NCI-H1417 treated with DMSO at 0.1 percent for 48 hours (cell line): Measurements from ENCODE around the gene FAM120B.
A peak's percentile ranks its signal among the peaks of the same experiment; 100 is the strongest.

Experiments used
- DNase-seq: peaks from one replicate; lab custom pipeline; 2025; lab: John Stamatoyannopoulos, UW

Gene FAM120B

GRCh38 chr6:170272341-170273065 is 34.1 kb upstream of the FAM120B start:
- DNase-seq, result no peak

GRCh38 chr6:170273191-170273590 is 33.4 kb upstream of the FAM120B start:
- no peak for DNase-seq

GRCh38 chr6:170273681-170274080 is 32.9 kb upstream of the FAM120B start:
- no peak for DNase-seq

GRCh38 chr6:170274713-170275560 is 31.6 kb upstream of the FAM120B start:
- DNase-seq, result no peak

- no peak for DNase-seq
Measured at GRCh38 chr6:170276369-170277057, 30.0 kb upstream of the FAM120B start.

GRCh38 chr6:170277893-170278742 is 28.4 kb upstream of the FAM120B start:
- no peak for DNase-seq

- no peak for DNase-seq
Measured at GRCh38 chr6:170278743-170279094, 27.8 kb upstream of the FAM120B start.

- no peak for DNase-seq
Measured at GRCh38 chr6:170279426-170279825, 27.1 kb upstream of the FAM120B start.

- DNase-seq, result peak; percentile 59
Measured at GRCh38 chr6:170279977-170280688, 26.4 kb upstream of the FAM120B start.

GRCh38 chr6:170280689-170281045 is 25.9 kb upstream of the FAM120B start:
- DNase-seq, result no peak

- no peak for DNase-seq
Measured at GRCh38 chr6:170281331-170282292, 24.9 kb upstream of the FAM120B start.

GRCh38 chr6:170282512-170283158 is 23.9 kb upstream of the FAM120B start:
- DNase-seq, result no peak

- DNase-seq, result no peak
Measured at GRCh38 chr6:170283212-170284081, 23.1 kb upstream of the FAM120B start.

GRCh38 chr6:170284126-170284773 is 22.3 kb upstream of the FAM120B start:
- no peak for DNase-seq

- no peak for DNase-seq
Measured at GRCh38 chr6:170284866-170285469, 21.6 kb upstream of the FAM120B start.

GRCh38 chr6:170285482-170285881 is 21.1 kb upstream of the FAM120B start:
- no peak for DNase-seq

- DNase-seq, result no peak
Measured at GRCh38 chr6:170286246-170286933, 20.2 kb upstream of the FAM120B start.
